Stimulated activated CD8-positive, alpha-beta memory T cell treated with anti-CD3 and anti-CD28 coated beads, Interleukin-2, amount 100 ng/mL, for 1 hour (primary cell): ENCODE results near the gene DPEP2NB.
"Not testable (repeated sequence)": the region's sequence is repeated elsewhere in the genome, so short reads cannot be mapped to it uniquely, and the experiment has no call there.

Experiments used
- DNase-seq, 2 donors: peaks; one replicate each; pipeline ENCODE4 v3.0.0-alpha.2; 2020; ENCODE audit warnings: low read depth in 2 of 2

DPEP2NB gene

DNA sequence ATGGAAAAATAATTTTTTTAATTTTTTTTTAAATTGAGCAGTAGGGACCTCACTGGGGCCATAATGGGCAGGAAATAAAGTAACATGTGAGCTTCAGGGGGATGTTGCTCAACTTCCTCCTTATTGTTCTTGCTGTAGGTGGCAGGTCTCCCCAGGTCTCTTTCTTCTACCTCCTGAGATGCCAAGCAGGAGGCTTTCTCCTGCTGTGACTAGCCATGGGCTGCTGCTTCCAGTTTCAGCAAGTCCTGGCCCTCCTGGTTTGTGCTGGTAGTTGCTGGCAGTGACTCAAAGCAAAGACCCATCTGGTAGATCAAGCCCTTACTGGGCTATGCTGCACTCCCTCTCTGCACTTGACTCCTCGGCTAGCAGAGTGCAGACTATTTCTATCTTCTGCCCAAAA is 2.3 kb downstream of the DPEP2NB start:
- DNase-seq, result no peak

DNA sequence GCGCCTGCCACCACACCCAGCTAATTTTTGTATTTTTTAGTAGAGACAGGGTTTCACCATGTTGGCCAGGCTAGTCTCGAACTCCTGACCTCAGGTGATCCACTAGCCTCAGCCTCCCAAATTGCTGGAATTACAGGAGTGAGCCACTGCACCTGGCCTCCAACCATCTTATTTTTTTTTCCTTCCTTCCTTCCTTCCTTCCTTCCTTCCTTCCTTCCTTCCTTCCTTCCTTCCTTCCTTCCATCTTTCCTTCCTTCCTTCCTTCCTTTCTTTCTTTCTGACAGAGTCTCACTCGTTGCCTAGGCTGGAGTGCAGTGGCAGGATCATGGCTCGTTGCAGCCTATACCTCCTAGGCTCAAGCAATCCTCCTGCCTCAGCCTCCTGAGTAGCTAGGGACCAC is 5.8 kb downstream of the DPEP2NB start:
- DNase-seq, result not testable (repeated sequence)

DNA sequence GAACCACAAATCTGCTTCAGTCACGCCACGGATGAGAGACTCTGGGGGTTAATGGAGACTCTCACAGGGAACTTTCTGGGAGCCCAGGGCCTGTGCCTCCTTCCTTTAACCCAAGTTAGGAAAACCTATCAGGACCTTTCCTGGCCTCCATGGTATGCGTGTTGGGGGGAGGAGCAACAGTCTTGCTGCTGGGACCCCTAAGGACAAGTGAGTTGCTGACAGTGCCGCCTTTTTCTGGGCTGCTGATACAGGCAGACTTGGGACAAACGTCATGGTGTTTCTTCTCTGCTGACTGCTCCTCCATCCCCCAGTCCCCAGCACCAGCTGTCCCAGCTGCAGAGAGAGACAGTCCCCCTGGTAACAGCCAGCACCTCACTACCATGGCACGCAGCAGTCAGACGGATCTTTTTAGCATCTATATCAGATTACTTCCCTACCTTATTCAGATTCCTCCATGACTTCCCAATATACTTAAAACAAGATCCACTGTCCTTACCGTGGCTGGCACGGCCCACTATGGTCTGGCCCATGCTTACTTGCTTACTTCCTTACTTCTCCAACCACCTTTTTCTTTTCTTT is 6.5 kb downstream of the DPEP2NB start:
- DNase-seq, result no peak

DNA sequence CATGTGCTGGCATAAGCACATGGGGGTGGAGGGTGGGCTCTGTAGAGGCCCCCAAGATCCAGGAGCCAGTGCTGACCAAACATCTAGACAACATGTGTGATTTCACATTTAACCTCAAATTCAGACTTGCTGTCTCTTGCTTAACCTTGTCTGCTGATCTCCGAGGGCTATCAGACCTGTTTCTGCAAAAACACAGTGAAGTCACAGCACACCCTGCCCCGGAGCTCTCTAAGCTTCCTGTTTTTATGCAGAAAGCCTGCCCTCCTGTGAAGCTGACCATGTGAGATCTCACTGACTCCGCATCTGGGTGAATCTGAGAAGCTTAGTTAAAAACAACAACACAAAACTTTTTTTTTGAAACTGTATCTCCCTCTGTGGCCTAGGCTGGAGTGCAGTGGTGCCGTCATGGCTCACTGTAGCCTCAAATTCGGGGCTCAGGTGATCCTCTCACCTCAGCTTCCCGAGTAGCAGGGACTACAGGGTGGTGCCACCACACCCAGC is 9.9 kb downstream of the DPEP2NB start:
- DNase-seq, result no peak

DNA sequence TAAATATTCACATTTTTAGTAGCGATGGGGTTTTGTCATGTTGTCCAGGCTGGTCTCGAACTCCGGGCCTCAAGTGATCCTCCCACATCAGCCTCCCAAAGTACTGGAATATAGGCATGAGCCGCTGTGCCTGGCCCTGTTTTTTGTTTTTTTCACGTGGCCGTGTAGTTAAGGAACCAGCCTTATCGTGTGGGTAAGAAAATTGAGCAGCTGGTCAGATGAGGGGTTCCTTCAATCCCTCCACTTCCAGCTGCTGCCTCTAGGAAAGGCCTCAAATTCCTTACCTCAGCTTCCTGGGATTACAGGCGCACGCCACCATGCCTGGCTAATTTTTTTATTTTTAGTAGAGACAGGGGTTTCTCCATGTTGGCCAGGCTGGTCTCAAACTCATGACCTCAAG is 10.5 kb downstream of the DPEP2NB start:
- no peak for DNase-seq

DNA sequence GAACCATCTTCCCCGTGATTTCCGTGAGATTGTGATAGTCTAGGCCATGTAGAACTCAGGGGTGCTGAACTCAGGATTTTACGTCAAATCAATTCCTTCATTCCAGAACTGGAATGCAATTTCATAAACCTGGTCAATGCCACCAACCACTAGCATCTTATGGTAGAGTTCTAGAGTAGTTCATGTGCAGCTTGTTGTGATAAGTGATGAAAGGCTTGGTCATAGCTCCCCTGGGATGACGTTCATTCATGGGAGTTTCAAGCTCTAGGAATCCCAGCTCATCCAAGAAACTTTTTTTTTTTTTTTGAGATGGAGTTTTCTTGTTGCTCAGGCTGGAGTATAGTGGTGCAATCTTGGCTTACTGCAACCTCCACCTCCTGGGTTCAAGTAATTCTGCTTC is 12.7 kb downstream of the DPEP2NB start:
- no peak for DNase-seq

DNA sequence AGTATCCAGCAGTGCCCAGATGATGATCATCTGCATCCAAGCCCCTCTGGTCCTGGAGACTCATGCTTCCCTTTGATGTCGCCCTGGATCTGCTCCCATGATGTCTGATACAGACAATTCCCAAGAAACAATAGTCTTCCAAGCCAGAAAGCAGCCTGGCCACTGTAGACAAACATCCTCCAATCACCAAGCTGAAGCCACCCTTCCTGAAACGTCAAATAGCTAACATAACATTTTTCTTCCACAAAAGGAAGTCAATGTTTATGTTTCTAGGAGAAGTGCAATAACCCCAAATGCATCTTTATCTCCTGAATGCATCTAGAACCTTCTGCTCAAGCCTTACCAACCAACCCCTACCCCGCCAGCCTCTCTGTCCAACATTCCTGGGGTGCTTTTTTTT is 15.3 kb downstream of the DPEP2NB start:
- no peak for DNase-seq

DNA sequence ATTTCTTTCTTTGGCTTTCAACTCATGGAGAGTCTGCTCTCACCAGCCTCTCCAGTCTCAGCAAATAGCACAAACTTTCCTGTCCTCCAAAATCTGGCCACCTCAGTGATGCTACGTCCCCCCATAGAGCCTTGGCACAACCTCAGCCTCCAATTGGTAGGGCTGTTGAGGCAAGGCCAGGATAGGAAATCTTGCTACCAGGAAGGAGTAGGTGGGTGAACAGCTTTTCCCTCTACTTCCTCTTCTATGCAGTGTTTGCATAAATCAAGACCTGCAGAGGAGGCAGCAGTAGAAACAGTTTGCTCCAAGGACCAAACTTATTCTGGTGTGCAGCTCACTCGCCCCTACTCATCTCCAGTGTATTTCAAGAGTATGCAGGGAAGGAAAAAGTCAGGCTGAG is 15.7 kb downstream of the DPEP2NB start:
- DNase-seq, result no peak

DNA sequence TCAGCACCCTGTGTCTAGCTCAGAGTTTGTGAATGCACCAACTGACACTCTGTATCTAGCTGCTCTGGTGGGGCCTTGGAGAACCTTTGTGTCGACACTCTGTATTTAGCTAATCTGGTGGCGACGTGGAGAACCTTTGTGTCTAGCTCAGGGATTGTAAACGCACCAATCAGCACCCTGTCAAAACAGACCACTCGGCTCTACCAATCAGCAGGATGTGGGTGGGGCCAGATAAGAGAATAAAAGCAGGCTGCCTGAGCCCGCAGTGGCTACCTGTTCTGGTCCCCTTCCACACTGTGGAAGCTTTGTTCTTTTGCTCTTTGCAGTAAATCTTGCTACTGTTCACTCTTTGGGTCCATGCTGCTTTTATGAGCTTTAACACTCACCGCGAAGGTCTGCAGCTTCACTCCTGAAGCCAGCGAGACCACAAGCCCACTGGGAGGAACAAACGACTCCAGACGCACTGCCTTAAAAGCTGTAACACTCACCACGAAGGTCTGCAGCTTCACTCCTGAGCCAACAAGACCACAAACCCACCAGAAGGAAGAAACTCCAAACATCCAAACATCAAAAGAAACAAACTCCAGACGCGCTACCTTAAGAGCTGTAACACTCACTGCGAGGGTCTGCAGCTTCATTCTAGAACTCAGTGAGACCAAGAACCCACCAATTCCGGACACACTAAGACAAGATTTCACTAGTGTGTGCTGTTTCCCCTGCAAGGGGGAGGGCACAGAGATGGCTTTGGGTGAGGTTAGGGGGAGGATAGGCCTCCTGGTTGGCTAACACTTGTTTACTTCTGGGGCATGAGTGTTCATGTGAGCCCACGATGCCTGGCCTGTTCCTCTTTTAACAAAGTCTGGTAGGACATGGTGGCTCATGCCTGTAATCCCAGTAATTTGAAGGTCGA is 16.7 kb downstream of the DPEP2NB start, which contains the start of gene DPEP2:
TSS of gene DPEP2 (minus strand) at position 706 of the 910 bp plus-strand sequence. CDS start 6,272 bp downstream, outside the sequence.
- DNase-seq, result not testable (repeated sequence)

DNA sequence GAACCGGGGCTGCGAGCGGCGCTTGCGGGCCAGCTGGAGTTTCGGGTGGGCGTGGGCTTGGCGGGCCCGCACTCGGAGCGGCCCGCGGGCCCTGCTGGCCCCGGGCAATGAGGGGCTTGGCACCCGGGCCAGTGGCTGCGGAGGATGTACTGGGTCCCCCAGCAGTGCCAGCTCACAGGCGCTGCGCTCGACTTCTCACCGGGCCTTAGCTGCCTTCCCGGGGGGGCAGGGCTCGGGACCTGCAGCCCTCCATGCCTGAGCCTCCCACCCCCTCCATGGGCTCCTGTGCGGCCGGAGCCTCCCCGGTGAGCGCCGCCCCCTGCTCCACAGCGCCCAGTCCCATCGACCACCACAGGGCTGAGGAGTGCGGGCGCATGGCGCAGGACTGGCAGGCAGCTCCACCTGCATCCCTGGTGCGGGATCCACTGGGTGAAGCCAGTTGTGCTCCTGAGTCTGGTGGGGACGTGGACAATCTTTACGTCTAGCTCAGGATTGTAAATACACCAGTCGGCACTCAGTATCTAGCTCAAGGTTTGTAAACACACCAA is 17.4 kb downstream of the DPEP2NB start:
- DNase-seq, result not testable (repeated sequence)

DNA sequence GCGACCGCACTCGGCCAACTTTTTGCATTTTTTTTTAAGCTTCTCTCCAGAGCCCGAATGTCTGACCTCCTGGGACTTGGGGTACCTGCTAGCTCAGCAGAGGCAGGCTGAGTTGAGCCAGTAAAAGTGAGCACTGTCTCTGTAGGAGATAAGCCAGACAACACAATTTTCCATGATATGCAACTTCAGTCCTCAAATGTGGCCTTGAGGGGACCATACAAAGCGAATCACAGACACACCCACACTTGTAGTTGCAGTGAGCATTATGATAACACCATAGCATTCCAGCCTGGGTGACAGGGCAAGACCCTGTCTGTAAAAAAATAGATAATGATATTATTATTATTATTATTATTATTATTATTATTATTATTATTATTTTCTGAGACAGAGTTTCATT is 19.0 kb downstream of the DPEP2NB start:
- DNase-seq, result no peak

DNA sequence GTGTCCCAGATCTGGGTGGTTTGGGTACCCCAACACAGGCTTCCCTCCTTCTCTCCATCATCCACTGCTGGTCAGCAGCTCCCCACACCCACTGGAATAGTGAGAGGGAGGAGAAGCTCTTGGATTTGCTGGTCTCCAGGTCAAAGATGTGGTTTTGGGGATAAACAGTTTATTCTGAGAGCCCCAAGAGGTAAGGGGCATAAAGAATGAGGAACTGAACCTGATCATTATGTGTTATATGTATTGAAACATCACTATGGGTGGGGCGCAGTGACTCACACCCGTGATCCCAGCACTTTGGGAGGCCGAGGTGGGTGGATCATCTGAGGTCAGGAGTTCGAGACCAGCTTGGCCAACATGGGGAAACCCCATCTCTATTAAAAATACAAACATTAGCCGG is 20.3 kb downstream of the DPEP2NB start:
- DNase-seq, result no peak

DNA sequence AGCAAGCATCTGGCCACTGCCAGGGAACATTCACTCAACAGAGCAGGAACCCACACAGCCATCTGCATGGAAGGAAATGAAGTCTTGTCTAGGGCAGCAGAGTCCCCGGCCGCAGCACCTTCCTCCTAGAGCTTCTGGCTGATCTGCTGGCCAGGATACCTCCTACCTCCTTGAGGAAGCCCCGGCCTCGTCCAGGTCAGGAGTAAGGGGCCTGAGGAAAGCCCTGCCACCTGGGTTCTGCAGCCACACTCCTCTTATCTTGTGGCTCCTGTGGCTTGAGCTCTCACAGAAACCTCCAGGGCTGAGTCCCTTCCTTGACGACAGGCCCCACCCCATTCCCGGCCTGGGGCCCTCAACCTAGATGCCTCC is 21.7 kb downstream of the DPEP2NB start:
- not testable (repeated sequence) for DNase-seq

DNA sequence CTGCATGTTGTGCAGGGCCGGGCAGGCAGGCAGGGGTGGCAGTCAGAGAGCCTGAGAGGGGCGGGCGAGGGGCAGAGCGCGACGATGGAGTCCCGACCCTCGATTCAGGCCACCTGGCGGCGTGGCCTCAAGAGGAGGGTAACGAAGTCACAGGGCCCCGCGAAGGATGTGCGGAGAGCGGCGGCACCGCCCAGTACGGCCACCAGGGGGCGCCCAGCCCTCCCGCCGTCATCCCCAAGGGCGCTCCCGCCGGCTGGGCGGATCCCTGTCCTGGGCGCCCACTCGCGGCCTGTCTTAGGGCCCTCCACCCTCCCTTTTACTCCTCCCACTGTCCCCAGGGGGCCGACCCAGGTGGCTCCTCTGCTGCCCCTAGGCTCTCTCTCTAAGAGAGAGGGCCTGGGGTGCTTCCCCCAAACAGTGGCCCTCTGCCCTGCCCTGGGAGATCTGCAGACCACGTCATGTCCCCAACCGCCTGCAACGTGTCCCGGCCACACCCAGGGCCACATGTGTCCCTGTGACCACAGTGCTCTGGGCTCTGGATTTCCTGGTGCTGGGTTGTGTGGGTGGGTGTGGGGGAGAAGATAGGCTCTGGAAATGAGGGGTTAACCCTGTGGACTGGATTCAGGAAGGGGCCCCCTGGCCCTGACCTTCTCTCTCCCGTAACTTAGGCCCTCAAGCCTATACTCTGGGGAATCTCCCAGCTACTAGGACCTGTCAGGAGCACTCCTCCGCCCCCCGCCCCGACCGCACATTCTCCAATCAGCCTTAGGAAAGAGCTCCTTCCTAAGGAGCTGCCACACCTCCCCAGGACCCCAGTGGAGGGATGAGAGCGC is 22.3 kb downstream of the DPEP2NB start:
- peak; percentile 65 to 70 for DNase-seq

DNA sequence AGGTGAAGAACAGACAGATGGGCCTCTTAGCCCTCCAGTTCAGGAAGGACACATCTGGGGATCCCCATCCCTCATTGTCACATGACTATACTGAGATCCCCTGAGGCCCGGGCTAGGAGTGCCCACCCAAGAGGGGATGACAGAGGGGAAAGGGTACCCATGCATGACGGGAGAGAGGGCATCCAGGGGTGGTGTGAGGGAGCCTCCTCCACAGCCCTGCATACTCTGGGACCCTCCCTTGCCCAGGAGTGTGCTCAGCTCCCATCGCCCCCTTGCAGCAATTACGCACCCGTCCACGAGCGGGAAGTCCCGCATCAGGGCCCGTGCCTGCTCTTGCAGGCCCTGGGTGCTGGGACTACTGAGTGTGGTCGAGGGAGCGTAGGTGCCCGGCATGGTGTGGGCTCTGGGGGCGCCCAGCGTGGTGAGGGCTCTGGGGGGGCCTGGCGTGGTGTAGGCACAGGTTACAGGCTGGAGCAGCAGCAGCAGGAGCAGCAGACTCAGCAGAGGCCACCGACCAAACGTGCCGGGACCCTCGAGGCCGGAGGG is 23.0 kb downstream of the DPEP2NB start:
- DNase-seq, result no peak

DNA sequence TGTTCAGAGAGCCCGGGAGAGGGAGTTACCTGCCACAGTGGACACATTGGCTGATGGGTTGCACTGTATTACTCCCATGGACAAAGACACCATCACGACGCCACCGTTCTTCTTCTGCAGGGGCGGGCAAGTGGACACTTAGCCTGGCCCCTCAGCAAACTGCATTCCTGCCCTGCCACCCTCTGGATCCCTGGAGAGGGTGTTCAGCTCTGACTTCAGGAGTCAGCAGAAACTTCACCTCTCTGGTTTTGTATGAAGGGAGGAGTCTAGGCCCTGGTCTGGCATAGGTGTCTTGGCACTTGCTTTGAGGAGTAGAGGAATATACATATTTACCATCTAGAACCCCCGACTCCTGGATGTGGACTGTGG is 25.7 kb downstream of the DPEP2NB start:
- no peak for DNase-seq

DNA sequence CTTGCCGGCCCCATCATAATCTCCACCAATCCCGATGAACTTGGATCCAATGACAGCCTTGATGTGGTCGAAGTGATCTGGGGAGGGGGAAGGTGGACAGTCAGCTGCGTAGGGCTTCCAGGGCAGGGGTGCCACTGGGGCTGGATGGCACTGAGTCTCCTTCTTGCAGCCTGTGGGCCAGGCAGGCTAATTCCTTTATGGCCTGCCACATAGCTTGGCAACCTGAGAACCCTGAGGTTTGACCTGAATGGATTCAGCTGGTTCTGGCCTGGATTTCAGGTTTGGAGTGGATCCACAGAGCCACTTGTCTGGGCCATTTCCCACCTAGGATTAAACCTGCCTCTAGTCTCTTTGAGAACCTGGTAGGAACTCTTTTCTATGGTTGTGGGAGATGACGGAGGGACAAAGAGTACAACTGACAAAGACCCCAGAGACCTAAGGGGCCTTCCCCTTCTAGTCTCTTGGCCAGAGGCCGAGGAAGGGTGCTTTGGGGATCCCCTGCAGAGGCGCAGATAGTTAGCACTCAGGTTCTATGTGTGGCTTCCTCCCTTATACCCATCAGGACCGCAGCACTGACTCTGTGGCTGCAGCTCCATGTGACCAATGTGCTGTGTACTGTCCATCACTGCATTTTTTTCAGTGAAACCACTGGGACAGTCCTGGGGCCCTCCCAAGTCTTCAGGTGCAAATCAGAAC is 26.2 kb downstream of the DPEP2NB start:
- no peak for DNase-seq

DNA sequence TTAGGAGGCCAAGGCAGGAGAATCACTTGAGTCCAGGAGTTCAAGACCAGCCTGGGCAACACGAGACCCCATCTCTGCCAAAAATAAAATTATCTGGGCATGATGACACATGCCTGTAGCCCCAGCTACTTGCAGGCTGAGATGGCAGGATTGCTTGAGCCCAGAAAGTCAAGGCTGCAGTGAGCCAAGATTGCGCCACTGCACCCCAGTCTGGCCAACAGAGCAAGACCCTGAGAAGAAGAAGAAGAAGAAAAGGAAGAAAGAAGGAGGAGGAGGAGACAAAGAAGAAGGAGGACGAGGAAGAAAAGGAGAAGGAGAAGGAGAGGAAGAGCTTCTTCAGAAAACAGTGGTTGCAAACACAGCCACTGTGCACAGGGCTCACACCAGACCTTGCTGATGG is 27.0 kb downstream of the DPEP2NB start:
- DNase-seq, result no peak

DNA sequence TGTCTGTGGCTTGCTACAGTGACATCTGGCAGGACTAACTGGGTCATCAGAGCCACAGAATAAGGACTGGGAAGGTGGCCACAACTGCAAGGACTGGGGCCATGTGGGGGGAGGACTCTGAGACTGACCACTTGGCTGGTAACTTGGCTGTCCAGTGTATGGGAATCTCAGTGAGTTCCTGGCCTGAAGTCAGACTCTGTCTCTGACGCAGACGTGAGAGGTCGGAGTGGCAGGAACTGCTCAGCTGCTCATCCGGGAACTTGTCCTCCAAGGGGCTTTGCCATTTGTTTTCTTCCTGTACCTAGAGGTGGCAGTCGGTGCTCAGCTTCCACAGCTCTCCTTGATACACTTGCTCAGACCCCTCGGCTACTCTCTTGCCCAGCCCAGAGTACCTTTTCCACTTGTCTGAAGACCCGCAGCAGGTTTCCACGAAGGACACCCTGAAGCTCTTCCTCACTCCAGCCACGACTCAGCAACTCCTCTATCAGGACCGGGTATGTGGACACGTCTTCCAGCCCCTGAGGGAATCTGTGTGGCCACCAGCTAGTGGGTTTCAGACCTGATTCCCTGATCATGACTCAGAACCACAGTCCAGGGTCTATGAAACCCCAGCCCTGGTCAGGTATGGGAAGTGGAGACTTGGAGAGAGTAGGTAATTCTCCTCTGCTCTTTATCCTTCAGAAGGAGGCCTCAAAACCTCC is 28.1 kb downstream of the DPEP2NB start:
- DNase-seq, result no peak

DNA sequence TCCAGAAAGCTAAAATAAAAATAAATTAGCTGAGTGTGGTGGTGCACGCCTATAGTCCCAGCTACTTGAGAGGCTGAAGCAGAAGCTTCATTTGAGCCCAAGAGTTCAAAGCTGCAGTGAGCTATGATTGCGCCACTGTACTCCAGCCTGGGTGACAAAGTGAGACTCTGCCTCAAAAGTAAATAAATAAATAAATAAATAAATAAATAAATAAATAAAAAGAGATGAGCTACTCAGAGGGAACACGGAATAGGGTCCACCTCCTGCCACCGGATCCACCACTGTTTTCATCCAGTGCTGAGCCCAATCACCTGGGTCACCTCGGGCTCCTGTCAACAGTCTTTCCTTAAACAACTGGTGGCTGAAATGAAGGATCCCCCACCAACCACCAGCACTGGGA is 28.8 kb downstream of the DPEP2NB start:
- no peak for DNase-seq
